ENCODE measurements around the gene CR1.
"Not testable (repeated sequence)": the region's sequence is repeated elsewhere in the genome, so short reads cannot be mapped to it uniquely, and the experiment has no call there.

The CR1 gene

DNA sequence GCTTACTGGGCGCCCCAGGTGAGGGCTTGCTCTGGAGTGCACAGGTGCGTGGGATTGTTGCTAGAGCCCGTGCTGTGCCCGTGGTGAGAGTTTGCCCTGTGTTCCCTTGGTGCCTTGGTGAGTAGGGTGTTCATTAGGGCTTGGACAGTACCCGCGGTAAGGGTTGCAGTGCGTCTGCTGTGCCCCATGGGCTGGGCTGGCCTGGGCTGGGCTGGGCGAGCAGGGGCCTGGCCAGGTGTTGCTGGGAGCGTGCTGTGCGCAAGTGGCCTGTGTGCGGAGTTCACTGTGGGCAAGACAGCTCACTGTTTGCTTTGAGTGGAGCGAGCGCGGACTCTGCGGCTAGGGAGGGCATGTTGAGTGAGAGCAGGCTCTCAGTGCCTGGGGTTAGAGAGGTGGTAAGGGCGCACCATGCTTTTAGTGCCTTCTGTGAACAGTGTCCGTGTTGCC is 149.7 kb downstream of the CR1 start:
- no peak for DNase-seq

DNA sequence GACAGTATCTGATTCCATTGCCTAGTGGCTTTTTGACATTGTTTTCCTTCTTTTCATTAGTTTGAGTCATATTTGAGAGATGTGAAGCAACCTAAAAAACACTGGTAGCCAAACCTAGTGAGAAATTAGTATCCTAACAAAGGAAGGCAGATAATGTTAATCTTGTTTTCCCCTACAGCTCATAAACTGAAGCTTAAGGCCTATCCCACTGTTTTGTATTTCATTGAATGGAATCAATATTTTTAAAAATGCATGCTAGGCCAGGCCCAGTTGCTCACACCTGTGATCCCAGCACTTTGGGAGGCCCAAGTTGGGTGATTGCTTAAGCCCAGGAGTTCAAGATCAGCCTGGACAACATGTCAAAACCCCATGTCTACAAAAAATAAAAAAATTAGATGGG is 150.2 kb downstream of the CR1 start:
- no peak for DNase-seq

DNA sequence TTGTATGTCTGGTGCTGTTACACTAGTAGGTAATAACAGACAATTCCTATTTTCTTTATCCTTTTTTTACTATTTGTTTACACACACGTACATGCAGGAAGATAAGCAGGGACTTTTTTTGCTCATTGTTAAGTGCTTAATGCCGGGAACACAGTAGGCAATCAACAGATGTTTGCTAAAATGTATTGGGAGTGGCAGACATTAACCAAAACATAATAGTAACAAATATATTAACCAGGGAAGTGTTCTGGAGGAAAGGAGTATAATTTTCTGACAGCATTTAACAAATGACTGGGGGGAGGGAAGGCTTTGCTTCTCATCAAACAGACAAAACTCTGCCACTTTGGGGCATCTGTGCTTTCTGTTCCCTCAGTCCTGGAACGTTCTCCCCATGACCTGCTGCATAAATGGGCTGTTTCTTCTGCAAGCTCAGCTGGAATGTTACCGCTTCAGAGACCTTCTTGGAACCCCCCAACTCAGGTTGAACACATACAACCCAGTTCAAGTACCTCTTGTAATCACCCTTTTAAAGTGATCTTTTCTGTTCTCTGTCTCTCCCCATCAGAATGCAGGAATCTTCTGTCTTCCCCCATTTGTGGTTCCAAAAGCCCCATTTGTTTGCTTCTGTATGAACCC is 151.1 kb downstream of the CR1 start:
- DNase-seq = no peak

DNA sequence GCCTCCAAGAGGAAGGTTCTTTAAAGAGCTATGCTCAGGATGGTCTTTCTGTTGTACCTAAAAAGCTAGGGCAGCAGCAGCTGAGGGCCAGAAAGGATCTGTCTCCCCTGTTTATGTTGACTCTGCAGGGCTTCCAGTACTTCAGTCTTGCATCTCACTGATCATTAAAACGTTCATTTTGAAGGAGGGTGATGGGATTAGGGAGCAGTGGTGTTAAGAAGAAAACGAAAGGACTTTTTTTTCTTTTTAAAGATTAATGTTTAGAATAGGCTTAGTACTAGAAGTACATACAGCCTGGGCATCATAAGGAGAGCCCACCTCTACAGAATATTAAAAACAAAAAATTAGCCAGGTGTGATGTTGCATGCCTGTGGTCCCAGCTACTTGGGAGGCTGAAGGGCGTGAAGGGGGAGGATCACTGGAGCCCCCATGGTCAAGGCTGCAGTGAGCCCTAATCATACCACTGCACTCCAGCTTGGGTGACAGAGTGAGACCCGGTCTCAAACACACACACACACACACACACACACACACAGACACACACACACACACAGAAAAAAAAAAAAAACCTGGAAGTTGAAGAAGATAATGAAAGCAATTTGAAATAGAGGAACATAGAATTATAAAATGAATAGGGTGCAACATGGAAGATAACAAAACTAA is 151.8 kb downstream of the CR1 start:
- DNase-seq = no peak

DNA sequence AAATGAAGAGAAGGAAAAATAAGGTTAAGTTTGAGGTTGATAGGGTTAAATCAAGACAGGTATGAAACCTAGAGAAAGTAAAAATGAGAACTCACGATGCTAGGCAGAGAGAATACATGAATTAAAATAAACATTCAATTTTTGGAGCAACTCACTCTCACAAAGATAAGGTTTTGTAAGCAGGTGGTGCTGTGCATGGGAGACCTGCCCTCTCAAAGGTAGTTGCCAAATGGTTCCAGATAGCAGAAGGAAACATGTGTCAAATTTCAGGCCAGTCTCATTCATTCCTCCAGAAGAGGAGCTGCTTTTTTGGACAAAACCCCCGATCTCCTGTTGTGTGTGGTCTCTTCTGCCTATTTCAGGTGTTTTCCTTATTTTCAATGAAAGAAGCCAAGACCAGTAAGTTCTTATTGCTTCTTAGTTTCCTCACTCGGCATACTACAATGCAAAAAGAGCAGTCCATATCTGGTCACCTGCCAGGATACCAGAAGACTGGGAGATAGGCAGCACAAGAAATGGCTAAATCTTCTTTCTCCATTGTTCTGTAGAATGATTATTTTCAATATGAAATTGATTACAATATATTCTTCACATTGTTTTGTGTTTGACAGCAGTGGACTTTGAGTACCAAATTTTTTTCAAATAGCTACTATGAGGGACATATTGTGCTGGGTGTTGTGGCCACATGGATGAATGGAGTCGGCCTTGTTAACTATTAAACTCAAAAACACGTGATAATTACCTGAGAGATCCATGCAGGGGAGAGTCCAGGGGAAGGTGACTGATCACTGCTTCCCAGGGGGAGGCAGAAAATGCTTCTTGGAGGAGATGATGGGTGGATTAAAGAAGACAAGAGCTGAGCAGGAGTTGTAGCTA is 152.6 kb downstream of the CR1 start:
- DNase-seq = no peak

DNA sequence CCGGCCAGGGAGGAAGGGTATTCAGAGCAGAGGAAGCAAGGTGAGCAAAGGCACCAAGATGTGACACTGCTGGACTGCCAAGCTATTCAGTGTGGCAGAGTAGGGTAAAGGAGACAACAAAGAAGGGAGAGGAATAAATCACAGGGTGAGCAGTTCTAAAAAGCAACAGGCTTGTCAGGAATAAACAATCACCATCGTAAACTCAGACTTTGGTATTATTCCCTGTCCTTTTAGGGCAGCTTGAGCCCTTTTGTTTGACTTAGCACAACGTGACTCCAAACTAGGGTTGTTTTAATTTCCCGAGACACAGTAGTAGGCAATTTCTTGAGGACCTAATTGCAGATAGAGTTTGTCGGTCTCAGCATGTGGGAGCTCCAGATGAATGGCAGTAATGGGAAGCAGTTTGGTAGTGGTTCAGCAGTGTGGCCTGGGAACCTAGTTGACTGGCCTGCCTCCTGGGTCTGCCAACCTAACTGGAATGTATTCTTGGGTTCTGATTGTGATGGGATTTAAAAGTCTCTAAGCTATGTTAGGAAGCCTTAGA is 153.3 kb downstream of the CR1 start:
- DNase-seq = no peak

DNA sequence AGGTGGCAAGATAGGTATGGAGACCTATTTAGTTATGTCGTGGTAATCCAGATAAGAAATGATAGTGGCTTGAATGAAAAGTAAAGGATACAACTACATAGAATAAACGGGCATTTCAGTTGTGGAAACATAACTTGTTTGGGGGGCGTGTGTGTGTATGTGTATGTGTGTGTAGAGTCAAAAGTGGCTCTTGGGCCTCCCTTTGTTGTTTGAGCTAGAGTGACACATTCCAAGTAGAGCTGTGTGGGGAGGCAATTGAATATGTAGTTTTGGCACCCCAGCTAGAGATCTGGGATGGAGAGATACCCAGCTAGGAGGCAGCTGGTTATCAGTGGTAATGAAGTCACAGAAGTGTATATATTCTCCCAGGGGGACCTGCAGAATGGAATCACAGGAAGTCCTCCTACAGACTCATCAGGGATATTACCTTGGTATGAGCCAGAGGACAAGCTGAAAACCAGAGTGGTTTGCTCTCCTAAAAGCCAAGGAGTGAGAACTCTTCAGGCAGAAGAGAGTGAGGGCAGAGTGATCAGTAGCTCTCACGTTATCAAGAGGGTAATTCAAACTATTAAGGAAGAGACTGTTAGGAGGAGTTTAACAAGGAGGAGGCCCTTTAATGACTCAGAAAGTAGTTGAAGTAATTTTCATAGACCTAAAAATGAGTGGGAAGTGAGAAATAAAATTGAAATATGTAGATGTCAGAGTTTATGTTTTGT is 154.1 kb downstream of the CR1 start:
- no peak for DNase-seq

DNA sequence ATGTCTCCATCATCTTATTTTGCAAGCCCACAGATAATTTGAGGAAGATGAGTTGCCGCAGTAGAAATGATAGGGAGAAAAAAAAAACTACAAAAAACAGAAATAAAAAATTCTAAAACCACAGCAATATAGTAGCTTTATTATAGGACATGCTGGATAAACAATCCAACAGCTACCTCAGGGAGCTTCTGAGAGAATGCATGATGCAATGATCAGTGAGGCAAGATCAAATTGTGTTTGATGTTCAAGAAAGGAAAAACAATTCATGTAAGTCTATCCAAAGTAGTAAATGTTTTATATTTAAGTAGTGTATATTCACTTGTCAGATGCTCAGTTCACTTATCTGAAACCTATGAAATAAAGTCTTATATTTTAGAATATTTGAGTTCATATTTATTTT is 155.6 kb downstream of the CR1 start:
- no peak for DNase-seq

DNA sequence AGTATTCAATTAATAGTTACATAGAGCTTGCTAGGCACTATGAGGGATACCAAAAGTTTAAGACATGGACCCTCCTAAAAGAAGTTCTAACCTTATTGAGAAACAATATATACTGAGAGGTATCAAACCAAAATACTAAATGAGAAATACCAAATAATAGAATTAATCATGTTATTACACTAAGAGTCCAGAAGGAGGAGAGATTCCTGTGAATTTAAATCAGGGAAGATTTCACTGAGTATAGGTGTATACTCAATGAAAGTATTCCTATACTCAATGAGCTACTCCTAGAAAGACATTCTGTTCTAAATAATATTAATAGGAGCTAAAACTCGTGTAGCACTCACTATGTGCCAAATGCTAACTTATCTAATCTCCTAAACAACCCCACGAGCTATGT is 158.4 kb downstream of the CR1 start:
- DNase-seq = no peak

DNA sequence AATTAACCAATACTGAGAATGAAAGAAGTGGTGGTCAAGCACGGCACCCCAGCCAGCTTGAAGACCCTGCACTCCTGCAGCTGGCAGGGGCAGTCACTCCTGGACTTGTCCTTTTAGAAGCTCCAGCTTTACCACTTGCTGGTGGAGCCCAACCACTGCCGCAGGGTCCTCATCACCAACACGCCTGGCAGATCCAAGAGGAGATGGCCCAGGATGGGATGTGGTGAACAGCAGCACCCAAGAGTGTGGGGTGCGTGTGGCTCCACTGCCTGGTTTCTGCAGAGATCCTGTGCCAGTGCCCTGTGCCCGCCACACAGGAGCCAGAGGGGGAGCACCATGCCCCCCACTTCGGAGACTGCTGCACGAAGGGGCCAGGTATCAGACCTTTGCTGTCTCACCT is 162.5 kb downstream of the CR1 start:
- DNase-seq = no peak

DNA sequence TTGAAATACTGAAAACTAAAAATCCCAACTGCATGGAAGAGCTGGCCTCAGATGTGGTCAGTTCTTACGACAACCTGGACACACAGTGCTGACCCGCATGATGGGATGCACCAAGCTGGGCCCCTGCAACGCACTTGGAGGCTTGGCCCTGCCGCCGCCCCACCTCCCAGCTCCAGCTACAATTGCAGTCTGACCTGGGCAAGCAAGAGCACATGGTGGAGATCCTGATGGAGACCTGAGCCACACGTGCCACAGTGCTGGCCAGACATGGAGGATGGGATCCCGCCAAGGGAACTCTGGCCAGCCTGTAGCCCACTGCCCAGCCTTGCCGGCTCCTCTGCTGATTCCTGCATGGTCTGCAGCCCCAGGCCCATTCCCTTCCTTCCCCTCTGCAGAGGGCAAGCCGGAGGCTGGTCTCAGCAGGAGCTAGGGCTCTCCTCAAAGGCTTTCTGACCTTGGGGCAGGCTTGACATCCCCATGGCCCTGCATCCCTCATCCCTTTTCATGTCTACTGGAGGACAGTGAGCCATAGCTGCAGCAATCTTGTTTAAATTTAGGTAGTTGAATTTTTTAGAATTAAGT is 163.0 kb downstream of the CR1 start:
- no peak for DNase-seq

DNA sequence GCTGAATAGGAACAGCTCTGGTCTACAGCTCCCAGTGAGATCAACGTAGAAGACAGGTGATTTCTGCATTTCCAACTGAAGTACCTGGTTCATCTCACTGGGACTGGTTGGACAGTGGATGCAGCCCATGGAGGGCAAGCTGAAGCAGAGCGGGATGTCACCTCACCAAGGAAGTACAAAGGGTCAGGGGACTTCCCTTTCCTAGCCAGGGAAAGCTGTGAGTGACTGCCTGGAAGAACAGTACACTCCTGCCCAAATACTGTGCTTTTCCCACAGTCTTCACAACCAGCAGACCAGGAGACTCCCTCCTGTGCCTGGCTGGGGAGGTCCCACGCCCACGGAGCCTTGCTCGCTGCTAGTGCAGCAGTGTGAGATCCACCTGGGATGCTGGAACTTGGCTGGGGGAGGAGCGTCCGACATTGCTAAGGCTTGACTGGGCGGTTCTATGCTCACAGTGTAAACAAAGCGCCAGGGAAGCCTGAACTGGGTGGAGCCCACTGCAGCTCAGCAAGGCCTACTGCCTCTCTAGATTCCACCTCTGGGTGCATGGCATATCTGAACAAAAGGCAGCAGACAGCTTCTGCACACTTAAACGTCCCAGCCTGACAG is 163.7 kb downstream of the CR1 start:
- no peak for DNase-seq

DNA sequence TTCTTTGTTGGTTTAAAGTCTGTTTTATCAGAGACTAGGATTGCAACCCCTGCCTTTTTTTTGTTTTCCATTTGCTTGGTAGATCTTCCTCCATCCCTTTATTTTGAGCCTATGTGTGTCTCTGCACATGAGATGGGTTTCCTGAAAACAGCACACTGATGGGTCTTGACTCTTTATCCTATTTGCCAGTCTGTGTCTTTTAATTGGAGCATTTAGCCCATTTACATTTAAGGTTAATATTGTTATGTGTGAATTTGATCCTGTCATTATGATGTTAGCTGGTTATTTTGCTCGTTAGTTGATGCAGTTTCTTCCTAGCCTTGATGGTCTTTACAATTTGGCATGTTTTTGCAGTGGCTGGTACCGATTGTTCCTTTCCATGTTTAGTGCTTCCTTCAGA is 165.5 kb downstream of the CR1 start:
- DNase-seq = not testable (repeated sequence)

DNA sequence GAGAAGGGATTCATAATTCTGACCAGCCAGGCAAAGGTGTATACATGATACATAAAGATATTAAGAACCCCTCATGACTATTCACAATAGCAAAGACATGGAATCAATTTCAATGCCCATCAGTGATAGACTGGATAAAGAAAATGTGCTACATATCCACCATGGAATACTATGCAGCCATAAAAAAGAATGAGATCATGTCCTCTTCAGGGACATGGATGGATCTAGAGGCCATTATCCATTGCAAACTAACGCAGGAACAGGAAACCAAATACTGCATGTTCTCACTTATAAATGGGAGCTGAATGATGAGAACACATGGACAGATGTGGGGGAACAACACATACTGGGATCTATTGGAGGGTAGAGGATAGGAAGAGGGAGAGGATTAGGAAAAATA is 170.4 kb downstream of the CR1 start:
- DNase-seq = no peak

DNA sequence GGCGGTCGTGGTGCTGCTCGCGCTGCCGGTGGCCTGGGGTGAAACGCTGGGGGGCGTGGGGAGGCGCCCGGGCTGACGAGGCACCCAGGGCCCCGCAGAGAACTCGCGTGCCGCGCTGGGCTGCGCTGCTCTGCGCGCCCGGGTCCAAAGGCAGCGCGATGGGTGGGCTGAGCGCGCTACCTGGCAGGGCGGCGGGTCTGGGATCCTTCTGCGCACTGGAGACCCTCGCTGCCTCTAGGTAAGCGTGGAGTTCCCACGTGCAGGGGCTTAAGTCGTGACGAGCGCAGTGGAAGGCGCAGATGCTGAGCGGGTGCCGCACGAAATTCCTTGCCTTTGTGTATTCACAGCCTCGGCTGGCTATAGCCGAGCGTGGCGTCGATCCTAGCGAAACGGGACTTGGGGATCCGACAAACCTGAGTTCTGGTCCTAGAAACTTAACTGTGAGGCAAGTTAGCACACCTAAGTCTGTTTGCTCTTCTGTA is 173.6 kb downstream of the CR1 start:
- DNase-seq = no peak

DNA sequence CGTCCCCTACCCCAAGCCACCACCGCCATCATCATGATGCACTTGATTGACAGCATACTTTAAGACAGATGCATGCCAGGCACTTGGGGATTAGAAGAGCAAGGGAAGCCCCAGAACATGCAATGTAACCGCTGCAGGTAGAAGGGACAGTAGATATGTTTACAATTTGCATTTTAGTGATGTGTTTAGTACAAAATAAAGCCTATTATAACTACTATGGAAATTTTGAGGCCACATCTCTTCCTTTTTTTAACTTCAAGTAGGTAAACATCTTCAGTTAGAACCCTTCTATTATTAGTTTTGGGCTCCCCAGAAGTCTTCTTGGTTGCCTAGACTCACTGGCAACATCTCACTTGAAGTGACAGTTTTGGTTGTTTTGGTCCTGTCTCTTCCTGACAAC is 174.2 kb downstream of the CR1 start:
- no peak for DNase-seq

DNA sequence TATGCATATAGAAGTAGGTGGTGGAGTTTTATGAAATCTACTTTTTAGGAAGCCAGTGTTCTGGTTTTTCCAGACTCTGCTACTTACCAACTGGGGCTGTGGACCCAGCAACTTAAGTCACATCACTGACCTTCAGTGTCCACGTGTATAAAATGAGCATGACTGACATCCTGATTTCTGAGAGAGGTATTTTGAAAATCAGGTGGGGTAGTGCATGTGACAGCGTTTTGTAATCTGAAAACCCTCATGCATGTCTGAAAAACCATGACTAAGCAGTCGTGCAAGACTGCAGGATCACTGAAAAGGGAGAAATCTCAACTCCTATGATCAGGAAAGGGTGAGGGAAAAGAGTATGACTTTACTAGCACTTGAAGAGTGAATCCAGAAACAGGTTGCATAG is 175.0 kb downstream of the CR1 start:
- no peak for DNase-seq

DNA sequence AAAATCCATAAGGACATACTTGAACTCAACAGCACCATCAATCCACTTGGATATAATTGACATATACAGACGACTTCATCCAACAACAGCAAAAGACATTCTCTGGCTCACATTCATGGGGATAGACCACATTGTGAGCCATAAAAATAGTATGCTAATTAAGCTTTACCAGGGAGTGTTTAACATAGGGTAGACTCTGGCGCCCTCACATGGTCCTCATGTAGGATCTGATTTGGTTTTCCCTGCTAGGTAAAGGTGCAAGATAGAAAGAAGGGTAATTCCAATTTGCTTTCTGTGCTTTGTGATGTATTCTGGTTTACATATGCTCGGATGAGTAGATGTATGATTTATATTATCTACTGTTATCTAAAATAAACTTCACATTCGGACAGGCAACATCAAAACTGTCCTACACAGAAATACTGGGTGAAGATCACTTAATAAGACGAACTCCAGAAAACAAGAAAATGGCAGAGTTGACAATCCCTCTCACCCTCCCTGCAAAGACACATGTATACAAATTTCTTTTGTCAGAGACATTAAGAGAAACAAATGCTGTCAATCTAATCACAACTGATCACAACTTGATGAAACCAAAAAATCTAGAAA is 176.7 kb downstream of the CR1 start:
- DNase-seq = no peak

DNA sequence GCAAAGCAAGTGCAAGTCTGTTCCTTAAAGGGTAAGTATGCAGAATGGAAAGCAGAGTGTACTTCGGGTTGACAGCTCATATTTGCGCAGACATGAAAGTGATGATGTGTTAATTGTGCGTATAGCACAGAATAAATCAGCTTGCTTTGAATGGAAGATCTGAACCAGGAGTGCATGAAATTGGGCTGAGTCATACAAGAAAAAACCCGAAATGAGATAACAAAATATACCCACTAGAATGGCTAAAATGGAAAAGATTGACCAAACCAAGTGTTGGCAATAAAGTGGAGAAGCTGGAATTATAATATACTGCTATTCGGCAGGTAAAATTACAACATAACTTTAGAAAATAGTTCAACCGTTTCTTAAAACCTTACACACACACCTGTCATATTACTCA is 177.4 kb downstream of the CR1 start:
- DNase-seq = no peak

DNA sequence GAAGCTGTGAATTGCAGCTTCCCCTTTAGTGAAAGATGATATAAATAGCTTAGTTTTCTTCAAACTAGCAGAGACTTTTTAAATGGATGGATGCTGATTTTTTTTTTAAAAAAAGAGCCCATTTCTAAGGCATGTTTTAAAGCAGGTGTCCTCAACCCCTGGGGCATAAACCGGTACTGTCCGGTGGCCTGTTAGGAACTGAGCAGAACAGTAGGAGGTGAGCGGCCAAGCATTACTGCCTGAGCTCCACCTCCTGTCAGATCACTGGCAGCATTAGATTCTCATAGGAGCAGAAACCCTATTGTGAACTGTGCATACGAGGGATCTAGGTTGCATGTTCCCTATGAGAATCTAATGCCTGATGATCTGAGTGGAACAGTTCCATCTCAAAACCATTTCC is 180.2 kb downstream of the CR1 start:
- DNase-seq = no peak

DNA sequence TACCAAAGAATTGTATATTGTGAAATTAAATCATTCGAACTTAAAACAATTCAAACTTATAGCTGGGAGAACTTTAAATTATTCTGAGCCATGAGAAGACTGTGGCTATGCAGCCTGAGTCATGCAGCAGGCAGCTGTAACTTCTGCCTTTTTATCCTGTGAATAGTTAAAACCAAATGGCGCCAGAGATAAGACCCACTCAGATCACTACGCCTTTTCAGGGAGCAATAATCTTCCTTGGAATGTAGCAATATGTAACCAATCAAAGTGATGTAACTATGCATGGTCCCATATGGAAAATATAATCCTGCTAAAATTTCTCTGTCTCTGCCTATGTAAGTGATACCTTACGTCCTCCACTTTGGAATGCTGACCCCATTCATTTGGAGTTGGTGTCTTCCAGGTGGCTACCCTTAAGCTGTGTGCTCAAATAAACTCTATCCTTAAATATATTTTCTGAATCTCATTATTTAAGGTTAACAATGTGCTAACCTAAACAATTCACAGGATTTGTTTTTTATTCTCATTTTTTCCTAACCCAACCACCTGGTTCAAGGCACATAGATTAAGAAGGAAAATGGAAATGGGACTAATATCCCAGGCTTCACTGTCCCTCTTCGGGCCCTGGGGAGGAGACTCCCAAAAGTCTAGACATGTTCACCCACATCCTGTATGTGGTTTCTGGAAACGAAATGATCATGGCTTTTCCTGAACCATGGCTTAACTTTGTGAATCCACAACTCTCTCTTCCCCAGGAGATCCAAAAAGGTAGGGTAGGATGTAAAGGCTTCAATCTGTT is 184.8 kb downstream of the CR1 start:
- not testable (repeated sequence) for DNase-seq
